Right atrium auricular region (tissue), 2 donors: ENCODE results near the gene NDC1. TPM values are rescaled to one million over a fixed set of nuclear protein-coding genes. Genes with fewer than 3 reads are reported as not detected.

Experiments used
- DNase-seq: peaks from one replicate; pipeline ENCODE4 v3.0.0-alpha.2; 2019; ENCODE audit warnings: low spot score
- H3K27ac ChIP-seq, 2 donors: fragments of 200-600 bp; sonication (generic); 1 replicate in 1 of 2; 2 replicates in 1 of 2; pipeline ENCODE4 v1.5.1; 2016 to 2019
- H3K27me3 ChIP-seq, 2 donors: fragments of 200-600 bp; sonication (generic); one replicate each; pipeline versions ENCODE4 v1.5.1 to v1.6.0; 2017 to 2019
- H3K36me3 ChIP-seq: fragments of 200-600 bp; sonication (generic); one replicate; pipeline ENCODE4 v1.5.1; 2016
- H3K4me1 ChIP-seq, 2 donors: fragments of 200-600 bp; sonication (generic); one replicate each; pipeline versions ENCODE4 v1.5.1 to v1.6.0; 2017 to 2019
- H3K4me3 ChIP-seq, 2 donors: fragments of 200-600 bp; sonication (generic); 1 replicate in 1 of 2; 2 replicates in 1 of 2; pipeline ENCODE4 v1.5.1; 2017 to 2019; ENCODE audit warnings: mild to moderate bottlenecking in 1 of 2, moderate library complexity in 1 of 2
- H3K9me3 ChIP-seq, 2 donors: fragments of 200-600 bp; sonication (generic); one replicate each; pipeline ENCODE4 v1.5.1; 2019
- CTCF ChIP-seq, 2 donors: fragments of 200-600 bp; sonication (generic); IDR thresholded peaks; one replicate each; pipeline ENCODE4 v1.5.1; 2019; ENCODE audit warnings: antibody characterized with exemption in 2 of 2
- total RNA-seq, 2 donors: library from RNA; depleted of rRNA; stranded (reverse); fragments of >200 nt; gene quantifications; one replicate each; pipeline ENCODE4 v1.1.0, GENCODE V29; 2016

Gene NDC1
- total RNA-seq, 2 donors from 2014 or later = 6.4 TPM

- no peak for DNase-seq
- TF ChIP-seq CTCF (IDR thresholded peaks at IDR 0.05) = no peak
- H3K36me3 ChIP-seq = no peaks in the 10 kb centered on the region
- no peak overlapping the region for H3K4me3 ChIP-seq
- H3K27ac ChIP-seq = no peak overlapping the region
- no peaks in the 10 kb centered on the region for H3K9me3 ChIP-seq
- H3K27me3 ChIP-seq = no peaks in the 10 kb centered on the region
- no peaks in the 10 kb centered on the region for H3K4me1 ChIP-seq
Observed at GRCh38 chr1:53732409-53732808, 105.7 kb downstream of the NDC1 start.

GRCh38 chr1:53731779-53732305 lies 106.3 kb downstream of the NDC1 start:
- no peaks in the 10 kb centered on the region for H3K27me3 ChIP-seq
- no peak overlapping the region for H3K4me3 ChIP-seq
- TF ChIP-seq CTCF (IDR thresholded peaks at IDR 0.05) = no peak
- H3K36me3 ChIP-seq = no peaks in the 10 kb centered on the region
- H3K27ac ChIP-seq = no peak overlapping the region
- H3K4me1 ChIP-seq = no peaks in the 10 kb centered on the region
- no peak for DNase-seq
- H3K9me3 ChIP-seq = no peaks in the 10 kb centered on the region

GRCh38 chr1:53731043-53731600 lies 107.0 kb downstream of the NDC1 start:
- no peaks in the 10 kb centered on the region for H3K9me3 ChIP-seq
- no peak overlapping the region for H3K4me3 ChIP-seq
- H3K36me3 ChIP-seq = no peaks in the 10 kb centered on the region
- H3K27me3 ChIP-seq = no peaks in the 10 kb centered on the region
- H3K4me1 ChIP-seq = no peaks in the 10 kb centered on the region
- no peak overlapping the region for H3K27ac ChIP-seq
- DNase-seq = no peak
- no peak for TF ChIP-seq CTCF (IDR thresholded peaks at IDR 0.05)

- no peaks in the 10 kb centered on the region for H3K36me3 ChIP-seq
- H3K27ac ChIP-seq = no peak overlapping the region
- no peak overlapping the region for H3K4me3 ChIP-seq
- no peaks in the 10 kb centered on the region for H3K9me3 ChIP-seq
- H3K27me3 ChIP-seq = no peaks in the 10 kb centered on the region
- no peak for TF ChIP-seq CTCF (IDR thresholded peaks at IDR 0.05)
- DNase-seq = no peak
- no peaks in the 10 kb centered on the region for H3K4me1 ChIP-seq
Observed at GRCh38 chr1:53730224-53730865, 107.8 kb downstream of the NDC1 start.

- no peak for TF ChIP-seq CTCF (IDR thresholded peaks at IDR 0.05)
- DNase-seq = no peak
- no peaks in the 10 kb centered on the region for H3K9me3 ChIP-seq
- no peak overlapping the region for H3K27ac ChIP-seq
- H3K27me3 ChIP-seq = no peaks in the 10 kb centered on the region
- no peaks in the 10 kb centered on the region for H3K4me1 ChIP-seq
- no peaks in the 10 kb centered on the region for H3K36me3 ChIP-seq
- no peak overlapping the region for H3K4me3 ChIP-seq
Observed at GRCh38 chr1:53729456-53730223, 108.5 kb downstream of the NDC1 start.
